HG03025 (cell line): ENCODE results near the gene MUC2.

Source experiments
- ATAC-seq: cut with Tn5 transposase; IDR thresholded peaks from one replicate; pipeline ENCODE4 v1.9.1; 2021; ENCODE audit warnings: mild to moderate bottlenecking, moderate library complexity; ENCODE audit not compliant: unreplicated experiment, low FRiP score

Gene MUC2

DNA sequence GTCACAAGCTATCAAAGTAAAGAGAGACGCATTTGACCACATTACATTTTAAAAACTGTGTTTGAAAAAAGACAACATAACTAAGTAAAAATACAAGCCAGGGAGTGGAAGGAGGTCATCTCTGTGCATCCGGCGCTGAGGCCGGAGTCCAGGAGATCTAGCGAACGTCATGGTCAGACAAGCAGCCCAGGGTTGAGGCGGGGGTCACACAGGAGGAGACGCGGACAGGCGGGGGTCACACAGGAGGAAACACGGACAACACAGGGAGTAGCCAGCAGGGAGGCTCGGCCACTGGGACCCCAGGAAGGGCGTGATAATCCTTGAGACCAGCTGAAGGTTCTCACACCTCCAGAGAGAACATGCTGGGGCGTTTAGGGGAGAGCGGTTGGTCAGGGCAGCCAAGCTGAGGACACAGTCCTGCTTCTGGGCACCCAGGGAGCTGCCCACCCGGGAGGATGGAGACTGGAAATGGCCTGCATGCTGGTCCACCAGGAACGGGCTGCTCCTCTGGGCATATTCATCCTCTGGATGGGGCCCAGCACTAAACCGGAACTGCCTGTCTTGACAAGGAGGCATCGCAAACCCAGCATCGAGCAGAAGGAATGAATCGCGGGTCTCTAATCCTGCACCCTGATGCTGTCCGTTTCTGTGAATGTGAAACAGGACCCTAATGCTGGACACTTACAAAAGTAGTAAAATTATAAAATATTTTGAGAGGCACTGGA is 42.2 kb downstream of the MUC2 start:
- ATAC-seq = no peak

DNA sequence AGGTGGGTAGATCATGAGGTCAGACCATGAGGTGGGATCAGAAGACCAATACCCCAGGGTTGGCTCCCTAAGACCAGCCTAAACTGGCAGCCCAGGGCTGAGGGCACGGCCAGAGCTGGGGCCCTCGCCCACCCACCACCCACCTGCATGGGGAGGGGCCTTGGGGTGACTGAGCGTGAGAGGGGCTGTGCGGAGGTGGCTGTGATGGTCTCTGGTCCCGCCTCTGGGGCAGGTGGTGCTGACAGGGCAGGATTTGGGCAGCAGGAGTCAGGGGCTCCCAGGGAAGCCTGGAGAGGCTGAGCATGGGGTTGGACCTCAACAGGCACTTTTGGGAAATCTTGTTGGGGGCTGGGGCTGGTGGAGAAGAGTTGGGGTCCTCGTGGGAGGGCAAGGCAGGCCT is 43.3 kb downstream of the MUC2 start:
- ATAC-seq = no peak

DNA sequence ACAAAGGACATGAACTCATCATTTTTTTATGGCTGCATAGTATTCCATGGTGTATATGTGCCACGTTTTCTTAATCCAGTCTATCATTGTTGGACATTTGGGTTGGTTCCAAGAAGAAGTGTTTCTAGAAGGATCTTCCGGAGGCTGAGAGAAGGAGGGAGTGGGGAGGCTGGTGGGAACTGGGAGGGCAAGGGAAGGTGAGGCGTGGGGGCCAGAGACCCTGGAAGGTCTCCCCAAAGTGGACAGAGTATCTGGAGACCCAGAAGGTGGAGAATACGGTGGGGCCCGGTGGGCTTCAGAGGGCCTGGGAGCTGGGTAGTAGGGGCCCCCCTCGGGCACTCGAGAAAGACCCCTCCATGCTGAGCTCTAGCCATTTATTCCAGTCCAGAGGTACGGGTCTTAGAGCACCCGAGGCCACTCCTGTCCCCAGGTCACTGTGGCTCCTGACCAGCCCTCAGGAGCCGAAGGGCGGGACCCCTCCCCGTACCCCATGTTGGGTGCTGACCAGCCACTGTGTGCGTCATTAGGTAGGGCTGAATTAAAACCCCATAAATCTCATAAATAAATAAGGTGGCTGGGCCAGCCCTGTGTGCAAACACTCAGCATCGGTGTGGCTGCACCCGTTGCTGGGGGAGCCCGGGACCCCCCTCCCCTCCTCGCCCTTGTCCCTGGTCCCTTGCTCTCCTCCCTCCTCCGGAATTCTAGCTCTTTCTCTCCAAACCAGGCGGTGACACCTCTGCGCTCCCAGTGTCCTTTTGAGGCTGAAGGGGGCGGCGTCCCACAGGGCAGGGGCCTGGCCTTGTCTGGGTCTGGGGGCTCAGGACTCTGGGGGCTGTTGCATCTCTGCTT is 44.3 kb downstream of the MUC2 start:
- ATAC-seq = no peak

DNA sequence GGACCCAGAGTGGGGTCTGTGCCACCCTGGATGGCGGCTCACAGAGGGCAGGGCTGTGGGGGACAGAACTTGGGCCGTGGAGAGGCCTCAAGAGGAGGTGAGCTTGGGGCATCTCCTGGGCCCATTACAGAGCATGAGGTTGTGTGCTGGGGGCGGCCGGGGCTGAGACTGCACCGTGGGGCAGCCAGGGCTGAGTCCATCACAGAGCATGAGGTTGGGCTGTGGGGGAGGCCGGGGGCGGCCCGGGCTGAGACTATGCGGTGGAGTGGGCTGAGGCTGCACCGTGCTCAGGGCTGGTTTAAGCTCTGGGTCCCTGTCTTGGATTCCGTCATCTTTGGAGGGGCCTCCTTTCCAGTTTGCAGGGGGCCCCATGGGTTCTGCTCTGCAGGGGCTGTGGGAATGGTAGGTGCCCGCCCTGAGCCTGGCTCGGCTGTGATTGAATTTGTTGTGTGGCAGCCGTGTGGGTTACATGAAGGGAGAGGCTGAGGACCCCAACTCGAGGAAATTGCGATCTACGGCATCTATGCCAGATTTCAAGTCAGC is 45.0 kb downstream of the MUC2 start:
- no peak for ATAC-seq

DNA sequence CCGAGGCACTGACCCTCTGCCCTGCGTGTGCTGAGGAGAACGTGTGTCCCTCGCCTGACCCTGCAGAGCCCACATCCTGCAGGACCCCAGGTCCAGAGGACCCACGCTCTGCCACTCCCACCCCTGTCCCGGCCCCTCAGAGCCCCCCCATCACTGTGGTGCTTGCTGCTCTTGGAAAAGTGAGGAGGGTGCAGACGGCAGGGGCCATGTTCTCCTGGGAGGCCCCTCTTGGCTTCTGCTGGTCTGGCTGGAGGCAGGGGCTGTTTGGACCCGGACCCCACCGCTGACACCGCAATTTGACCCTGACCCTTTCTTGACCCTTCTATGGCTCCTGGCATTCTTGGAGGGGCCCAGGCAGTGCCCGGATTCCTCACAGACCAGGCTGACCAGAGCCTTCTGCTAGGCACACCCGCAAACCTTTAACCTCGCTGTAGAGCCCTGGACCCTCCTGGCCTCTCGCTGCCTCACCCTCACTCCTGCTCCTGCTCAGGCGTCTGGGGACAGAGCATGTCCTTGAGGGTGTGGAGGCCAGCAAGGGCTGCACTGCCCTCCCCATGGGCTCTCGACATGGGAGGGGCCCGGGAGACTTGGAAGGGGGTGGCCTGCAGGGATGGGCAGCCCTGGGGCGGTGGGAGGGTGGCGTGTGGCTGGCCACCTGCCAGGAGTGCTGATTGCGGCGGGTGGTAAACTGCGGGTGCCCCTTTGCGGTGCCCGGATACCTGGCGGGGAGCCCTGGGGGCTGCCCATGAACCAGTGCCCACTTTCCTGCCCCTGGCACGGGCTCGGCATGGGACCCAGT is 46.1 kb downstream of the MUC2 start:
- ATAC-seq = no peak

DNA sequence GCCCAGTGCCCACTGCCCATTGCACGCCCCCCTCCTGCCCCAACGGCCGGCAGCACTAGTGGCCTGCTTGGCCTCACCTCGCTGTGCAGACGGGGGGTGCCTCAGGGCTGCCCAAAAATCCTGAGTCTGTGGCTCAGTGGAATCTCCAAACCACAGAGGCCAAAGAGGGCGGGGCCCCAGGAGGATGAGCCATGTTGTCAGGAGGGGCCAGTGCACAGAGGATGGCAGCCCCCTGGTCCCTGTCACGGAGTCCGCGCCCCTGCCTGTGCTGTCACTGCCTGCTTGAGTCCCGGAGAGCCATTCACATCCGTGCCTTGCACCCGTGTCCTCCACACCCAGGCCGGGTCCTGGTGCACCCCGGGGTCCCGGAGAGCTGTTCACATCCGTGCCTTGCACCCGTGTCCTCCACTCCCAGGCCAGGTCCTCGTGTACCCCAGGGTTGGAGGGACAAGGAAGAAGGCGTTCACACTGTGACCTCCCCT is 46.7 kb downstream of the MUC2 start:
- no peak for ATAC-seq

DNA sequence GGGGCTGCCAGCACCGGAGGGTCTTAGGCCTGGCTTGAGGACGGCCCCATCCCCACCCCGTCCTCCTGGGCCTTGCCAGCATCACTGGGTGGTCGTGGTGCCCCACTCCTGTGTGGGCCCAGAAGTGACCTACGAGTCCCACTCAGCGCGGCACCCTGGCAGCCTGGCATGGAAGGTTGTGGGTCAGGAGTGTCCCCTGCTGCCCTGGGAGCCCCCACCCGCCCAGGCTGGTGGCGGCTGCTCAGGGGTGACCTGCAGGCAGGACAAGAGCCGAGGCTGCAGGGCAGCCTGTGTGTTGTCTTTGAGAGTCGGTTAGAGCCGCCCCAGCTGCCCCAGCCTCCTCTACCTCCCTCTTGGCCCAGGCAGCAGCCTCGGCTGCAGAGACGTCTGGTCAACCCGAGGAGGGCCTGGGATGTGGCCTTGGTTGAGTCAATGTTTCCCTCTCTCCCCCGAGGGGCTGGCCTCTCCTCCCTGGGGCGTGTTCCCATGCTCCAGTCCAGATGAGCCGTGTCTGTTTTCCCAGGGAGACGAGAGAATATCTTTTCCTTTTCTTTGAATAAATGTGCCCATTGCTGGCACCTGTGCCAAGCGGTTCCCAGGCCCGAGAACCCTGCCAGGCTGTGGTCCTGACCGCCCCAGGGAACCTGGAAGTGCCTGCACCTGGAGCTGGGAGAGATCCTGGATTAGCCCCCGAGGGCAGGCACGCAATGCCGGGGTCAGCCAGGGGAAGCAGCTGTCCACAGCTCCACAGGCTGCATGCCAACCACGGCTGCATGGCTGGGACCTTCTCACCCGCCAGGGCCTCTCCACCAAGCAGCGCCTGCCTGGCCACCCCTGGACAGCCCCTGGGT is 47.4 kb downstream of the MUC2 start:
- ATAC-seq = no peak

DNA sequence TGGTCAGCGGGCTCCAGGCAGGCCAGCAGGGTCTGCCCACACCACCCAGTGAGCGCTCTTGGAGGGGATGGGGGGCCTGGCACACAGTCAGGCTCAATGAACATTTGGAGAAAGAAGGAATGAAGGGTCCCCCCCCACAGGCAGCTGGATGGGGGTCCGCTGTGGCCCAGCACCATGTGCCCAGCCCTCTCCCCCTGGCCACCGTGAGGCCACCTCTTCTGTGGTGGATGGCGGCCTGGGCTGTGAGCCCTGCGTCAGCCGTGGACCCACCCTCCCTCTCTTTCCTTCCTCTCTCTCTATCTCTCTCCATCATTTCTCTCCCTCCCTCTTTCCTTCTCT is 48.0 kb downstream of the MUC2 start:
- ATAC-seq = no peak

DNA sequence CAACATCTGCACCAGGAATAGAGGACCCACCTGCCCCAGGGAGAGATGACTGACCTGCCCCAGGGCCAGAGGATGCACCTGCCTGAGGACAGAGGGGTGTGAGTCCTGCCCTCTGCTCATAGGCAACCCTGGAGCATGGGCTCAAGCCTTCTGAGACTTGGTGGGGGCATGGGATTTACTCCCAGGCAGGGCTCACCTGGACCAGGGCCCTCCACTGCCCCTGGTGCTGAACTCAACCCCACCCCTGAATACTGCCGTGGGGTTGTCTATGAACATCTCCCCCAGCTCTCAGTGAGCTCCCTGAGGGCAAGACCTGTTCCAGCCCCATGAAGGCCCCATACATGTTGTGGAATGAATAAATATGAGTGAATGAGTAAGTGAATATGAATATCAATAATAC is 49.3 kb downstream of the MUC2 start:
- no peak for ATAC-seq
